Measurements from ENCODE around the gene JUNB. TPM values are rescaled to one million over a fixed set of nuclear protein-coding genes. Genes with fewer than 3 reads are reported as not detected.

JUNB gene
- total RNA-seq, 4 donors from 2014 or later: 852 to 2,498 (median 1,079) TPM

DNA sequence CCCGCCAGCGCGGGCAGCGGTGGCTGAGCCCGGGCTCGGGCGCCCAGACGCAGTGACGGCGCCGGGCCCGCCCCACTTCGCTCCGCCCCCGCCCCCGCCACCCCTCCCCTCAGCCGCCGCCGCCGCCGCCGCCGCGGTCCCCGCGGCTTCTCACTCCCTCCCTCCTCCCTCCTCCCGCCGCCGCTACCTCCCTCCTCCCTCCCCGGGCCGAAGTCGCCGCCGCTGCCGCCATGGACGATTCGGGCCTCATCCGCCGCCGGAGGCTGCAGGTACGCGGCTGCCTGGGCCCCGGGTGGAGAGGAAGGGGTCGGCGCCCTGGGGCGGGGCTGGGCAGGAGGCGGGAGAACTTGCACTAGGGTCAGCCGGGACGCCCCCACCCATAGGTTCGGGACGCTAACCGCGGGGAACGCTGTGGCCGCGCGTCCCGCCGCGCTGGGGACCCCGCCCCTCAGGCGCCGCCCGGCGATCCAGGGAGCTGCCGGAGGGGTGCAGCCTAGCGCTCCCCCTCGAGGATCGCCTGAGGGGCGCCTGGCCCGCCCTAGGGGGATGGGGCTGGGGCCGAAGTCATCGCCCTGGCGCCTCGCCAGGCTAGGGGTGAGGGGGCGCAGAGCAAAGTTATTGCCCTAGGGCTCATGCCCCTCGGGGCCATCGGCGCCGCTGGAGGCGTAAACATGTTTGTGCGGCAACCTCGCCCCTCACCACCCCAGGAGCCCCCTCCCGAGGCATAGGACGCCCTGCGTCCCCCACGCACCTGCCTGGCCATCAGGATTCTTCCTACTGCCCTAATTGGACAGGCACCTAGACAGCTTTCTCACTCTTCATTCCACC, 42.7 kb downstream of the JUNB start:
- no peak for TF ChIP-seq CTCF (IDR thresholded peaks at IDR 0.05)
- no peak for DNase-seq (ENCODE audit: low spot score)
- ATAC-seq (ENCODE audit: low FRiP score): no peak

- no peak for ATAC-seq (ENCODE audit: low FRiP score)
- TF ChIP-seq CTCF (IDR thresholded peaks at IDR 0.05): no peak
- DNase-seq (ENCODE audit: low spot score): no peak
Measured at GRCh38 chr19:12834566-12834943, 43.3 kb downstream of the JUNB start, which contains the start of gene RTBDN. Gene RTBDN (minus strand): TSS chr19:12834579. CDS start chr19:12829979, 4,600 bp downstream.

DNA sequence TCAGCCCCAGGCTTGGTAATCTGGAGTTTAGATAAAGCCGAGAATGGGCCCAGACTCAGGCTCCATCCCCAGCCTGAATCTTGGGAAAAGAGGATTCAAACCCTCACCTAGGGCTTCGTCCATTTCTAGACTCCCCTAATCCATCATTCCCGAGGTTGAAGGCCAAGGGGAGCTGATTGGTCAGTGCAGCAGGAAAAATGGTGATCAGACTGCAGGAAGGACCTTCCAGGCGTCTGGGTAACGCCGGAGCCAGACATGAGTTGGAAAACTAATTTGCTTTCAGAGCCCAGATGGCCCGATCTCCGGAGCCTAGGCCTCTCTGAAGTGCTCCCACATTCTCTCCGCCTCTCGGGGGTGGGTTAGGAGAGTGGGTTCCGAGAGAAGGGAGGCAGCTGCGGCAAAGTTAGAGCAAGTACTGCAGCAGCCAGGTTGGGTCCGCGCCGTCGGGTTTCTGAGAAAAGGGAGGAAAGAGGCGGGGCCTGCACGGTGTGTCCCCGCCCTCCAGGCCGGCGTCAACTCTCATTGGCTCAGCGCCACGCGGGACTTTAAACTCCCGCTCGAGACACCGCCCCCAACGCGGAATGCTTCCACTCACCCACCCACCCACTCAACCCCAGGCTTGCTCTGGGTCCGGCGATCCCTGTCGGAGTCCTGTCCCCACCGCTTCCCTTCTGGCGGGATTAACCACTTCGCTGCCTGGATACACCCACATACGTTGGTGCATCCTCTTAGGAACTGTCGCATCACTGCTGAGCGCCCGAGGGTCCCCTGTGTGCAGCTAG, 43.9 kb downstream of the JUNB start:
- no peak for TF ChIP-seq CTCF (IDR thresholded peaks at IDR 0.05)
- DNase-seq (ENCODE audit: low spot score) (no peak), ATAC-seq (ENCODE audit: low FRiP score) (no peak)

DNA sequence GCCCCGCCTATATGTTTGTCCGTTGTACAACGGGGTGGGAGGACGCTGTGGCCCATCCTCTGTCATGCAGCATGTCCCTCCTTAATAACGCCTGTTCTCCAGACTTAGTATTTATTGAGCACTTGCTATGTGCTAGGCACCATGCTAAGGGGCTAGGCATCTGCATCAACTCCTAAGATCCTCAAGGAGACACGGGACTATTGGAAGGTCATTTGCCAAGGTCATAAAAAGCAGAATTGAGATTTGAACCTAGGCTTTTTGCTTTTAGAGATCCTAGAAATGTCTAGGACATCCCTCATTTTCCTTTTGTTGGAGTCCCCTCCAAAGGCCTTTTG, 45.2 kb downstream of the JUNB start:
- no peak for ATAC-seq (ENCODE audit: low FRiP score)
- no peak for DNase-seq (ENCODE audit: low spot score)

GRCh38 chr19:12837225-12837624, 45.9 kb downstream of the JUNB start:
- DNase-seq (ENCODE audit: low spot score) (no peak), ATAC-seq (ENCODE audit: low FRiP score) (no peak)
- TF ChIP-seq CTCF (IDR thresholded peaks at IDR 0.05): no peak

More for the DNA sequence above, 45.2 kb downstream of the JUNB start:
- TF ChIP-seq CTCF (IDR thresholded peaks at IDR 0.05): no peak

DNA sequence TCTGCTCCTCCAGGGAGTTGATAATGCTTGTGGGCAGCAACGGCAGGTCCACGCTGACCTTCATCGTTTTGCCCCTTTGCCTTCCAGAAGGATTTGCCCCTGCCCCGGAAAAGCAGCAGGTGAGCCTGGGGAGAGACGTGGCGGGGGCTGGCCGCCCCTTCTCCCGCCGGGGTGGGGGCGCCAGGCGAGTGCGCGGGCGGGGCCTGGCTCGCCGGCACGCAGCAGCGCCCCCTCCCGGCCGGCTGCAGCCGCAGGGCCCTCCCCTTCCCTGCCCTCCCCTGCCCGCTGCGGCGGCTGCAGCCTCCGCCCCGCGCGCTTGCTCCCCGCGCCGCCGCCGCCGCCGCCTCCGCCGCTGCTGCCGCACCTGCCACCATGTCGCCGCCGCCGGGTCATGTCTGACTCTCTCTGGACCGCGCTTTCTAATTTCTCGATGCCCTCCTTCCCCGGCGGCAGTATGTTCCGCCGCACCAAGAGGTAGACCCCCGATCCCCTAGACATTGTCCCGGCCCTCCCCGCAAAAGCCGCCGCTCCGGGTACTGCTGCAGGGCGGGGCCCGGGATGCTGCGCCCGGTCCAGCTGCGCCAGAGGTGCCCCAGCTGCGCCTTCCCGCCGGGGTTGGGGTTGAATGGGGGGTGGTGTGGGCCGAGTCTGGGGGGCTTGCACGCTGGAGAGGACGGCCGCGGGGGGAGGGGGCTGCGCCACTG, 47.0 kb downstream of the JUNB start, which contains the start of gene MAST1:
Gene MAST1, plus strand, starts transcription at position 334 of the 704 bp plus-strand sequence. Its CDS starts 58 bp downstream, at position 392.
- DNase-seq (ENCODE audit: low spot score) (no peak), ATAC-seq (ENCODE audit: low FRiP score) (no peak)
- peak in 1 of 3 donors; percentile 2 for TF ChIP-seq CTCF (IDR thresholded peaks at IDR 0.05)

All from omental fat pad (tissue), 4 donors.